NK-92 (cell line): ENCODE measurements around the gene OR52E8.

Experiments
- DNase-seq: peaks from one replicate; lab custom pipeline; 2025; ENCODE audit not compliant: unreplicated experiment; lab: John Stamatoyannopoulos, UW

The OR52E8 gene

GRCh38 chr11:5857590-5857989 is at the start of gene OR52E8:
Gene OR52E8, minus strand, starts transcription at chr11:5857690. Its CDS starts 0 bp downstream, at chr11:5857690.
- DNase-seq, result no peak

GRCh38 chr11:5899534-5899933 is 42.0 kb upstream of the OR52E8 start:
- no peak for DNase-seq

- DNase-seq, result no peak
These were observed 35.4 kb upstream of the OR52E8 start, which contains the start of gene OR52E5 for GRCh38 chr11:5892908-5893307. Gene OR52E5, plus strand, starts transcription at chr11:5893208. Its CDS starts 7,569 bp downstream, at chr11:5900777.

DNA sequence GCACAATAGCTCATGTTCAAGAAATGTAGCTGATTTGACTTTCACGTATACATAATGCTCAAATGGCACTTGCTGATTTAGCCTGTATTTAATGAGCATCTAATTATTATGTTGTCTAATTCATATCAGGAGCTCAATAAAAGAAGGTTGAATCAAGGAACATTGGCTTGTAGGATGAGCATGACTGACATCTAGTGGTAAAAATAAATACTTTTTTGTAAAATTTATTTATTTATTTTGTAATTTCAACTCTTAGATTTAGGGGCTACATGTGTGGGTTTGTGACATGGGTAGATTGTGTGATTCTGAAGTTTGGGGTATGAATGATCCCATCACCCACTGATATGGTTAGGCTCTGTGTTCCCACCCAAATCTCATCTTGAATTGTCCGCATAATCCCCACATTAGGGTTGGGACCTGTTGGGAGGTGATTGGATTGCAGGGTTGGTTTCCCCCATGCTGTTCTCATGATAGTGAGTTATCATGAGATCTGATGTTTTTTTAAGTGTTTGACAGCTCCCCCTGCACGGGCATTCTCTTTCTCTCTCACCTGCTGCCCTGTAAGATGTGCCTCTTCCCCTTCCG is 33.8 kb upstream of the OR52E8 start:
- DNase-seq, result no peak

- DNase-seq, result no peak
These were observed 30.2 kb upstream of the OR52E8 start for GRCh38 chr11:5887661-5888060.

DNA sequence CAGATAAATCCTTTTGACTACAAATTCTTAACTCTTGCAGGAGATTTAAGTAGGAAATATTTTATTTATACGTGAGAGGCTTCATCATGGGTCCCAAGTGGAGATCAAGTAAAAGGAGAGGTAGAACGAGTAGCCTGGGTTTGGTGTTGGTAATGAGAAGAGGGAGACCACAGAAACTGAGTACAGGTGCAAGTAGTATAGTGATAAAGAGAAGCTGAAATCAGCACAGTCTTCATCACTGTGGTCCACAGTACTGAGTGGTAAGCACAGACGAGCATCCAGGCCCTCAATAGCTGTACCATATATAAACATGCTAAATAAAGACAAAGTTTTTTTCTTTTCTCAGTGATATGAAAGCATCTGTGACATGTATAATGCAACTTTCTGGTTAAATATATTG is 29.7 kb upstream of the OR52E8 start:
- DNase-seq, result no peak

GRCh38 chr11:5881756-5882155 is 24.3 kb upstream of the OR52E8 start:
- no peak for DNase-seq

GRCh38 chr11:5880329-5880728 is 22.8 kb upstream of the OR52E8 start, which contains the start of gene OR52E4:
Gene OR52E4, plus strand, starts transcription at chr11:5880629. Its CDS starts 3,664 bp downstream, at chr11:5884293.
- DNase-seq, result no peak

GRCh38 chr11:5878564-5878963 is 21.1 kb upstream of the OR52E8 start:
- no peak for DNase-seq

GRCh38 chr11:5865826-5866225 is 8.3 kb upstream of the OR52E8 start:
- DNase-seq, result no peak

DNA sequence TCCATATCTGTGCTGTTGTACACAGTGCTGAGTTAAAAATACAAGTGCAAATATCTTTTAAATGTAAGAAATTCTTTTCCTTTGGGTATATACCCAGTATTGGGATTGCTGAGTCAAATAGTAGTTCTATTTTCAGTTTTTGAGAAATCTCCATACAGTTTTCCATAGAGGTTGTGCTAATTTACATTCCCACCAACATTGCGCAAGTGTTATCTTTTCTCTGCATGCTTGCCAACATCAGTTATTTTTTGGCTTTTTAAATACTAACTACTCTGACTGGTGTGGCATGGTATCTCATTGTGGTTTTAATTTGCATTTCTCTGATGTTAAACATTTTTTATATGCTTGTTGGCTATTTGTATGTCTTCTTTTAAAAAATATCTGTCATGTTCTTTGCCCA is 6.5 kb downstream of the OR52E8 start:
- no peak for DNase-seq

DNA sequence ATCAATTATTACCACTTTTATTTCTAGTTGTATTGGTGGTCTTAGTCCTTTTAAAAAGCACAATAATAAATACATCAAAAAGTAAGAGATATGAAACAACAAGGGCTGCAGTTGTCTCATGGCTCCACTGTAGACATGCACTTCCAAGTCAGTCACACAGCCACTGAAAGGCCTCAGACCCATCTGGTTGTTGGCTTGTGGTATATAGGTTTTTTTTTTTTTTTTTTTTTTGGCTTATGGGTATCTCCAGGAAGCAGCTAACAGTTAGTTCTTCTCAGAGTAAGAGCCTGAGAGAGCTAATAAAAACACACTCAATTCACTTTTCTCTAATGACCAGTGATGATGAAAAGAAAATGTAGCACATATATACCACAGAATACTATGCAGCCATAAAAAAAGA is 9.8 kb downstream of the OR52E8 start:
- no peak for DNase-seq

DNA sequence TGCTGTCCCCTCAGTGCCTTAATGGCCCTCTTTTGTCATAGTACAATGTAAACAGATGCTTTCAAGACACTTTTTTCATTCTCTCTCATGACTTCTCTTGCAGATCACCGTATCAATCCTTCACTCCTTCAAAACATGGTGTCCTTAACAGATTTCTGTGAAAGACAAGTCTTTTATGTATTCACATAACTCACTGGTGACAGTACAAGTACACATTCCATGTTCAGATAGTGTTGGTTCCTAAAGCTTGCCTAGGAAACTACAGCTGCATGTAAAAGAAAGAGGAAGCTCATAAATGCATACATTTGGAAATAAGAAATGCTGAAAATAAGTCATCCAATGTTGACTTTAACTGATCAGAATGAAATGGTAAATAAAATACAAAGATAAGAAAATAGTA is 10.8 kb downstream of the OR52E8 start:
- DNase-seq, result no peak

GRCh38 chr11:5841797-5842196 is 15.7 kb downstream of the OR52E8 start, which contains the start of gene OR52E6:
Gene OR52E6, minus strand, starts transcription at chr11:5841897. Its CDS starts 0 bp downstream, at chr11:5841897.
- no peak for DNase-seq

GRCh38 chr11:5837695-5838094 is 19.8 kb downstream of the OR52E8 start:
- no peak for DNase-seq

GRCh38 chr11:5833446-5833845 is 24.0 kb downstream of the OR52E8 start:
- DNase-seq, result no peak

GRCh38 chr11:5831196-5831829 is 26.2 kb downstream of the OR52E8 start:
- DNase-seq, result no peak

DNA sequence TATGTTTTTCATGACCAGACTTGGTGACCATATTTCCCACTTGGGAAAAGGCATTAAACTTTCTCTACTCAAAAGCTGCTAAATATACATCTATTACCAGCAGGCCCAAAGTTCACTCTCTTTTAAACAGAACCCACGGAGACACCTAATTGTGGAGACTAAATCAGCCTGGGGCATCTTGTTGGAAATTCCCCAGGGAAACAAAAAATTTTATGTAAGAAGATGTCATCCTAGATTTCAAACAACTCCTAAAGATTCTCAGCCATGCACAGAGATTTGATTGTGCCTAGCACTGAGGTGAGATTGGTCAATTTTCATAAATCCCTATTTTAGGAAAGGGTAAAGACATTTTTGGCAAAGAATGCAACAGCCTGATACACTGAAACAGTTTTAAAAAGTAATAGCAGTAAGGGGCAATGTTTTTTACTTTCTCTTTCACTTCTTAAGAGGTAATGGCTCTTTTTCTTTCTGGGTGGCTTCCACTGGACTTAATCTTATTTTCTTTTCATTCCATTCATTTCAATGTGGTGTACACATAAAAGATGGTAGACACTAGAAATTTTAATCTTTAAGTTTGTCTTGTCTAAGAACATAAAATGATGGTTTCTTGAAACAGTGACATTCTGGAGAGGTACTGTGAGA is 39.1 kb downstream of the OR52E8 start:
- no peak for DNase-seq

DNA sequence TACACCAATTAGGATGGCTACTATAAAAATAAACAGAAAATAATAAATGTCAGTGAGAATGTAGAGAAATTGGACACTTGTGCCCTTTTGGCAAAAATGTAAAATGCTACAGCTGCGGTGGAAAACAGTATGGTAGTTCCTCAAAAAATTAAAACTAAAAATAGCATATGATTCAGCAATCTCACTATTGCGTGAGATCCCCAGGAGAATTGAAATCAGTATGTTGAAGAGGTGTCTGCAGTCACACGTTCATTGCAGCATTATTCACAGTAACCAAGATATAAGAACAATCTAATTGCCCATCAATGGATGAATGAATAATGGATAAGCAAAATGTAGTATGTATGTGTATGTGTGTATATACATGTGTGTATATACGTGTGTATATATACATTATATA is 42.0 kb downstream of the OR52E8 start:
- DNase-seq, result no peak

- no peak for DNase-seq
These were observed 47.3 kb downstream of the OR52E8 start for GRCh38 chr11:5809905-5810795.

DNA sequence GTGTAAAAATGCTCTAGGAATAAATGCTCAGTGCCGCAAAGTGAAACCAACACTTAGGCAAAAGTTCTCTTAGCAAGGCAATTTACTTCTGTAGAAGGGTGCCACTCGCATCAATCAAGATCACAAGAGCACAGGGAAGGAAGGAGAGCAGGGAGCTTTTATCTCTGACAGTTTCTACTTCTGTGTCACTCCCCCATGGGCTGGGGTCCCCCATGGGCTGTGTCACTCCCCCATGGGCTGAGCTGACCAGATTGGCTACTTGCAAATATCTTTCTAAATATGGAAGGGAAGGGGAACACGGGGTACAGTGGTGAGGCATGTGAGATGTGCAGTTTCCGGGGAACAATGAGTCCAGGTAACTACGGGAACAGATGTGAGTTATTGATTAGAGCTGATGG is 48.4 kb downstream of the OR52E8 start:
- no peak for DNase-seq
